Tibial artery (tissue), 4 donors: ENCODE measurements around the gene CCDC138.

Experiments
- DNase-seq, 2 donors: peaks; one replicate each; pipeline ENCODE4 v3.0.0-alpha.2; 2019
- H3K27ac ChIP-seq, 2 donors: fragments of 200-600 bp; sonication (generic) in 1 of 2; 1 replicate in 1 of 2; 2 replicates in 1 of 2; pipeline ENCODE4 v1.5.1; 2018 to 2019; ENCODE audit warnings: mild to moderate bottlenecking in 1 of 2
- H3K27me3 ChIP-seq, 2 donors: fragments of 200-600 bp; sonication (generic) in 1 of 2; one replicate each; pipeline versions ENCODE4 v1.5.1 to v1.6.0; 2016 to 2019
- H3K36me3 ChIP-seq, 3 donors: fragments of 200-600 bp; sonication (generic) in 2 of 3; one replicate each; pipeline ENCODE4 v1.5.1; 2016 to 2019; ENCODE audit warnings: mild to moderate bottlenecking in 2 of 3
- H3K4me1 ChIP-seq, 4 donors: fragments of 200-600 bp; sonication (generic) in 2 of 4; 1 replicate in 3 of 4; 2 replicates in 1 of 4; pipeline ENCODE4 v1.5.1; 2016 to 2019
- H3K4me3 ChIP-seq, 2 donors: fragments of 200-600 bp; sonication (generic) in 1 of 2; 1 replicate in 1 of 2; 2 replicates in 1 of 2; pipeline ENCODE4 v1.5.1; 2018 to 2019; ENCODE audit warnings: mild to moderate bottlenecking in 2 of 2
- H3K9me3 ChIP-seq, 3 donors: fragments of 200-600 bp; sonication (generic) in 1 of 3; one replicate each; pipeline ENCODE4 v1.5.1; 2016 to 2019
- intact Hi-C: fragments of 100-400 bp; cut with DNase I; formaldehyde crosslinking; loops from one replicate; pipeline ENCODE4 v1.15.0; 2023; ENCODE audit warnings: low total_unique reads
- TF ChIP-seq, protein P1 (sequence below), 2 experiments: fragments of 200-600 bp in 1 of 2; fragments of 450-650 bp in 1 of 2; IDR thresholded peaks; one replicate each; pipeline ENCODE4 v1.5.1; 2017 to 2019; ENCODE audit warnings: antibody characterized with exemption in 2 of 2, mild to moderate bottlenecking in 1 of 2, moderate library complexity in 1 of 2

Gene CCDC138

DNA sequence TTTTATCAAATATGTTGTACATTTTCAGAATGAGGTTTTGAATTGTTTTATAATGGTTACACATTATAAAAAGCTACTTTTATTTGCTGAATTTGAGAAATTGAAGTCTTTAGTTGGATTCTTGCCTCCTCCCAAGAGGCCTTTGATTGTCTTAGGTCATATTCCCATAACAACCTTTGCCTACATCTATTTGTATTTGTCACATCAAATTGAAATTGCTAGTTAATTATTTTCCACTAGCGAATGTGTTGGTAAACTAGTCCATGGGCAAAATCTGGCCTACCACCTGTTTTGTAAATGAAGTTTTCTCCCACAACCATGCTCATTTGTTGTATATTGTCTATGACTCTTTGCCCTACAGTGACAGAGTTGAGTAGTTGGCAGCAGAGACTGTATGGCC is 60.4 kb downstream of the CCDC138 start:
- Histone ChIP-seq H3K4me1 (no peaks in the 10 kb centered on the region), H3K27ac (no peak overlapping the region), H3K9me3 (no peaks in the 10 kb centered on the region), H3K36me3 (peaks cover 0 to 8% (median 0%) of the 10 kb centered on the region in 3 donors), H3K27me3 (no peaks in the 10 kb centered on the region), H3K4me3 (no peak overlapping the region)
- DNase-seq: no peak
- intact Hi-C loops: no loop called here
- TF ChIP-seq, protein P1, sequence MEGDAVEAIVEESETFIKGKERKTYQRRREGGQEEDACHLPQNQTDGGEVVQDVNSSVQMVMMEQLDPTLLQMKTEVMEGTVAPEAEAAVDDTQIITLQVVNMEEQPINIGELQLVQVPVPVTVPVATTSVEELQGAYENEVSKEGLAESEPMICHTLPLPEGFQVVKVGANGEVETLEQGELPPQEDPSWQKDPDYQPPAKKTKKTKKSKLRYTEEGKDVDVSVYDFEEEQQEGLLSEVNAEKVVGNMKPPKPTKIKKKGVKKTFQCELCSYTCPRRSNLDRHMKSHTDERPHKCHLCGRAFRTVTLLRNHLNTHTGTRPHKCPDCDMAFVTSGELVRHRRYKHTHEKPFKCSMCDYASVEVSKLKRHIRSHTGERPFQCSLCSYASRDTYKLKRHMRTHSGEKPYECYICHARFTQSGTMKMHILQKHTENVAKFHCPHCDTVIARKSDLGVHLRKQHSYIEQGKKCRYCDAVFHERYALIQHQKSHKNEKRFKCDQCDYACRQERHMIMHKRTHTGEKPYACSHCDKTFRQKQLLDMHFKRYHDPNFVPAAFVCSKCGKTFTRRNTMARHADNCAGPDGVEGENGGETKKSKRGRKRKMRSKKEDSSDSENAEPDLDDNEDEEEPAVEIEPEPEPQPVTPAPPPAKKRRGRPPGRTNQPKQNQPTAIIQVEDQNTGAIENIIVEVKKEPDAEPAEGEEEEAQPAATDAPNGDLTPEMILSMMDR (IDR thresholded peaks at IDR 0.05): no peak

DNA sequence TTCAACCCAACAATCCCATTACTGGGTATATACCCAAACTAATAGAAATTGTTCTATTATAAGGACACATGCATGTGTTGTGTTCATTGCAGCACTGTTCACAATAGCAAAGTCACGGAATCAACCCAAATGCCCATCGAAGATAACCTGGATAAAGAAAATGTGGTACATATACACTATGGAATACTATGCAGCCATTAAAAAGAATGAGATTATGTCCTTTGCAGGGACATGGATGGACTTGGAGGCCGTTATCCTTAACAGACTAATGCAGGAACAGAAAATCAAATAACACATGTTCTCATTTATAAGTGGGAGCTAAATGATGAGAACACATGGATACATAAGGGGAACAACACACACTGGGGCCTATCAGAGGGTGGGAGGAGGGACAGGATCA is 65.8 kb downstream of the CCDC138 start:
- peaks cover 0 to 8% (median 0%) of the 10 kb centered on the region in 3 donors for H3K36me3 ChIP-seq

DNA sequence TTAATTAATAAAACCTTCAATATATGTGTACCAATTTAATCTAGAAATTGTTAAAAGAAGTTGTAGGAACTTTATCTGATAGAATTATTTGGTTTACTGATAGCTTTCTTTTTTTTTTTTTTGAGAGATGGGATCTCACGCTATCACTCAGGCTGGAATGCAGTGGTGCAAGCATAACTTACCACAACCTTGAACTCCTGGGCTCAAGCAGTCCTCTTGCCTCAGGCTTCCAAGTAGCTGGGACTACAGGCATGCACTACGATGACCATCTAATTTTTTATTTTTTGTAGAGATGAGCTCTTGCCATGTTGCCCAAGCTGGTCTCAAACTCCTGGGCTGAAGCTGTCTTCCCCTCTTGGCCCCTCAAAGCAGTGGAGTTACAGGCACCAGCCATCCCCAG is 66.8 kb downstream of the CCDC138 start:
- intact Hi-C loops: no loop called here
- DNase-seq: no peak
- Histone ChIP-seq H3K36me3 (peaks cover 0 to 8% (median 0%) of the 10 kb centered on the region in 3 donors), H3K4me1 (no peaks in the 10 kb centered on the region), H3K9me3 (no peaks in the 10 kb centered on the region), H3K27me3 (no peaks in the 10 kb centered on the region), H3K4me3 (no peak overlapping the region), H3K27ac (no peak overlapping the region)
- TF ChIP-seq, protein P1 (IDR thresholded peaks at IDR 0.05): no peak

More for the DNA sequence above, 65.8 kb downstream of the CCDC138 start:
- no peaks in the 10 kb centered on the region for H3K4me1 ChIP-seq
- TF ChIP-seq, protein P1 (IDR thresholded peaks at IDR 0.05): no peak
- H3K27me3 ChIP-seq: no peaks in the 10 kb centered on the region
- no peak overlapping the region for H3K27ac ChIP-seq
- intact Hi-C loops: no loop called here
- no peak overlapping the region for H3K4me3 ChIP-seq
- DNase-seq: no peak
- H3K9me3 ChIP-seq: no peaks in the 10 kb centered on the region

DNA sequence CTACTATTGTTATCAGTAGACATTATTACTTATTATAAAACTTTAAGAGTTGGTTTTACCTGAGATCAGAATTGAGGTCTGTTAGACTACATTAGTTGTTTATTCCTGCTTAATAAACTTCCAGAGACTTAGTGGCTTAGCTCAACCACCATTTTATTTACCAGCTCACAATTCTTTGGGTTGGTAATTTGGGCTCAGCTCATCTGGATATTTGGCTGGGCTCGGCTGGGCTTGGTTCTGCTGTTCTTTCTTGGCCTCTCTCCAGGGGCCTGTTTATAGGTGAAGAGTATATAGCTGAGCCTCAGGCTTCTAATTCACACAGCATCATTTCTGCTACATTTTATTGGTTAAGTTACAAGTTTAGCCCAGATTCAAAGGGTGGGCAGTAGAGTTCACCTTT is 67.9 kb downstream of the CCDC138 start:
- intact Hi-C loops: no loop called here
- no peak overlapping the region for H3K4me3 ChIP-seq
- H3K27me3 ChIP-seq: no peaks in the 10 kb centered on the region
- no peak overlapping the region for H3K27ac ChIP-seq
- no peaks in the 10 kb centered on the region for H3K9me3 ChIP-seq
- no peak for DNase-seq
- TF ChIP-seq, protein P1 (IDR thresholded peaks at IDR 0.05): no peak
- H3K4me1 ChIP-seq: no peaks in the 10 kb centered on the region
- H3K36me3 ChIP-seq: peaks cover 0 to 8% (median 0%) of the 10 kb centered on the region in 3 donors

DNA sequence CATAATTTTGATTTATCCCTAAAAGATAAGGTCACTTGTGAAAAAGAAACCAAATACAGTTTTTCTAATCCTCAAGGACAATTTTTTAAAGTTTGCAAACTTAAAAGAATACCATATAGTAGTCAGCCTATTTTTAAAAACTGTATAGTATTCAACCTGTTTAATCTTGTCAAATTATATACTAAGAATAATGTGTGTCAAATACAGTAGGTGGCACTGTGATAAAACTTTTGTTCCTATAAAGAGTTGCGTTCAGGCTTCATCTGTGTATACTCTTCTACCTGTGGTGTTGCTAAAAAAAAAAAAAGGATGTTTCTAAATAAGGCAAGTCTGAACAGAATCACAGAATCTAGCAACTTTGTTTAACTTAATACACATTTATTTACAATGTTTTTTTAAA is 68.6 kb downstream of the CCDC138 start:
- Histone ChIP-seq H3K27me3 (no peaks in the 10 kb centered on the region), H3K27ac (no peak overlapping the region), H3K36me3 (peaks cover 0 to 7% (median 0%) of the 10 kb centered on the region in 3 donors), H3K4me1 (no peaks in the 10 kb centered on the region), H3K9me3 (no peaks in the 10 kb centered on the region), H3K4me3 (no peak overlapping the region)
- intact Hi-C loops: no loop called here
- DNase-seq: no peak
- TF ChIP-seq, protein P1 (IDR thresholded peaks at IDR 0.05): no peak

DNA sequence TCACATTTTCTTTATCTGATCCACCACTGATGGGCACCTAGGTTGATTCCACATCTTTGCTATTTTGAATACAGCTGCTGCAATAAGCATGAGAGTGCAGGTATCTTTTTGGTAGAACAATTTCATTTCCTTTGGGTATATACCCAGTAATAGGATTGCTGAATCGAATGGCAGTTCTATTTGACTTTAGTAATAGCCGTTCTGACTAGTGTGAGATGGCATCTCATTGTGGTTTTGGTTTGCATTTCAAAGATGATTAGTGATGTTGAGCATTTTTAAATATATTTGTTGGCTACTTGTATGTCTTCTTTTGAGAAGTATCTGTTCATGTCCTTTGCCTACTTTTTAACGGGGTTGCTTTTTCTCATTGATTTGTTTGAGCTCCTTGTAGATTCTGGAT is 72.3 kb downstream of the CCDC138 start:
- H3K27ac ChIP-seq: no peak overlapping the region
- no peak for DNase-seq
- H3K27me3 ChIP-seq: no peaks in the 10 kb centered on the region
- H3K4me3 ChIP-seq: no peak overlapping the region
- no peaks in the 10 kb centered on the region for H3K36me3 ChIP-seq
- intact Hi-C loops: no loop called here
- H3K4me1 ChIP-seq: no peaks in the 10 kb centered on the region
- TF ChIP-seq, protein P1 (IDR thresholded peaks at IDR 0.05): no peak
- H3K9me3 ChIP-seq: no peaks in the 10 kb centered on the region
